ENCODE results near the gene AHSP. TPM values are rescaled to one million over a fixed set of nuclear protein-coding genes. Genes with fewer than 3 reads are reported as not detected.

Gene AHSP
- total and polyA plus RNA-seq, 3 donors from 2014 or later, result 1.9 to 5.6 TPM; not detected in 1

- Histone ChIP-seq H3K4me1 (no peaks in the 10 kb centered on the region), H3K9me3 (no peaks in the 10 kb centered on the region), H3K27me3 (no peaks in the 10 kb centered on the region), H3K36me3 (ENCODE audit: low read depth, missing control alignments) (no peaks in the 10 kb centered on the region), H3K27ac (no peak overlapping the region), H3K4me3 (no peak overlapping the region)
- intact Hi-C loops (cut with DNase I; ENCODE audit: low total_unique reads), result no loop called here
- DNase-seq, result no peak
- TF ChIP-seq POLR2A (IDR thresholded peaks at IDR 0.05), result no peak
- TF ChIP-seq, protein P1, sequence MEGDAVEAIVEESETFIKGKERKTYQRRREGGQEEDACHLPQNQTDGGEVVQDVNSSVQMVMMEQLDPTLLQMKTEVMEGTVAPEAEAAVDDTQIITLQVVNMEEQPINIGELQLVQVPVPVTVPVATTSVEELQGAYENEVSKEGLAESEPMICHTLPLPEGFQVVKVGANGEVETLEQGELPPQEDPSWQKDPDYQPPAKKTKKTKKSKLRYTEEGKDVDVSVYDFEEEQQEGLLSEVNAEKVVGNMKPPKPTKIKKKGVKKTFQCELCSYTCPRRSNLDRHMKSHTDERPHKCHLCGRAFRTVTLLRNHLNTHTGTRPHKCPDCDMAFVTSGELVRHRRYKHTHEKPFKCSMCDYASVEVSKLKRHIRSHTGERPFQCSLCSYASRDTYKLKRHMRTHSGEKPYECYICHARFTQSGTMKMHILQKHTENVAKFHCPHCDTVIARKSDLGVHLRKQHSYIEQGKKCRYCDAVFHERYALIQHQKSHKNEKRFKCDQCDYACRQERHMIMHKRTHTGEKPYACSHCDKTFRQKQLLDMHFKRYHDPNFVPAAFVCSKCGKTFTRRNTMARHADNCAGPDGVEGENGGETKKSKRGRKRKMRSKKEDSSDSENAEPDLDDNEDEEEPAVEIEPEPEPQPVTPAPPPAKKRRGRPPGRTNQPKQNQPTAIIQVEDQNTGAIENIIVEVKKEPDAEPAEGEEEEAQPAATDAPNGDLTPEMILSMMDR (IDR thresholded peaks at IDR 0.05), result no peak
- WGBS, 2 donors, result 81 to 85% methylated on average over 1 of the region's 1 CpG
Observed at GRCh38 chr16:31577411-31577810, 49.7 kb downstream of the AHSP start.

Other genes with a start within 250 kb of the AHSP start
- 1 to 10 TPM in 1 of 2 donors, under 1 TPM in 1; 0.63 to 2.8 TPM for gene ITGAX, start 172.7 kb upstream of the AHSP start, total RNA-seq
- gene ITGAX, start 172.7 kb upstream of the AHSP start, polyA plus RNA-seq (ENCODE audit: insufficient read depth, low read depth, low replicate concordance), result 3.4 TPM
- under 1 TPM in 1 of 2 donors, not detected in 1; 0.19 TPM for gene ITGAD, start 134.6 kb upstream of the AHSP start, total RNA-seq
- not detected for gene ITGAD, start 134.6 kb upstream of the AHSP start, polyA plus RNA-seq (ENCODE audit: insufficient read depth, low read depth, low replicate concordance)
- 1 to 10 TPM in 1 of 2 donors, not detected in 1; 1.4 TPM for gene COX6A2, start 99.5 kb upstream of the AHSP start, total RNA-seq
- 14.9 TPM for gene COX6A2, start 99.5 kb upstream of the AHSP start, polyA plus RNA-seq (ENCODE audit: insufficient read depth, low read depth, low replicate concordance)
- gene ZNF843, start 85.1 kb upstream of the AHSP start, total RNA-seq, result 1 to 10 TPM; 2.4 to 3.7 TPM
- gene ZNF843, start 85.1 kb upstream of the AHSP start, polyA plus RNA-seq (ENCODE audit: insufficient read depth, low read depth, low replicate concordance), result 1.1 TPM
- 10 to 100 TPM; 19.1 to 21.3 TPM for gene ARMC5, start 68.4 kb upstream of the AHSP start, total RNA-seq
- 11.0 TPM for gene ARMC5, start 68.4 kb upstream of the AHSP start, polyA plus RNA-seq (ENCODE audit: insufficient read depth, low read depth, low replicate concordance)
- gene TGFB1I1, start 55.7 kb upstream of the AHSP start, total RNA-seq, result 10 to 100 TPM; 13.6 to 28.4 TPM
- gene TGFB1I1, start 55.7 kb upstream of the AHSP start, polyA plus RNA-seq (ENCODE audit: insufficient read depth, low read depth, low replicate concordance), result 31.7 TPM
- gene SLC5A2, start 44.8 kb upstream of the AHSP start, total RNA-seq, result 1 to 10 TPM; 5.8 to 6.9 TPM
- 18.1 TPM for gene SLC5A2, start 44.8 kb upstream of the AHSP start, polyA plus RNA-seq (ENCODE audit: insufficient read depth, low read depth, low replicate concordance)
- gene RUSF1, start 19.5 kb upstream of the AHSP start, total RNA-seq, result 100 to 1,000 TPM; 102 to 124 TPM
- 75.8 TPM for gene RUSF1, start 19.5 kb upstream of the AHSP start, polyA plus RNA-seq (ENCODE audit: insufficient read depth, low read depth, low replicate concordance)

Data from testis (tissue), 3 donors.